Stimulated activated CD4-positive, alpha-beta T cell treated with anti-CD3 and anti-CD28 coated beads, Interleukin-2, amount 100 ng/mL, for 48 hours (primary cell): ENCODE results near the gene ZMYND15.

Source experiments
- DNase-seq, 2 donors: peaks; one replicate each; pipeline ENCODE4 v3.0.0-alpha.2; 2020

Gene ZMYND15

DNA sequence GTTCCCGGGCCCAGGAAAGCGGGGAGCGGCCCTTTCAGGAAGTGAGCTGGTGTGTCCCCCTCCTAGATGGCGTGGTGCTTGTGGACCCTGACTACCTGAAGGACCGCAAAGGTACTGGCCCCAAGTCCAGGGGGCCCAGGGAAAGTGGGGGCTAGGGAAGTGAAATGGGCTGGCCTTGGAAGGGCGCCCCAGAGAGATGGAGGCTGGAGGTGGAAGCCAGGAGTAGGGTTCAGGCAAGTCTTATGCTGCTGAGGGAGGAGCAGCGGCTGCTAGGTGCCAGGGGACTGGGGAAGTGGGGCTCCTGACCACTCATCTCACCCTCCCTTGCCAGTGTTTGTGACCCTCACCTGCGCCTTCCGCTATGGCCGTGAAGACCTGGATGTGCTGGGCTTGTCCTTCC, 23.6 kb upstream of the ZMYND15 start:
- no peak for DNase-seq

DNA sequence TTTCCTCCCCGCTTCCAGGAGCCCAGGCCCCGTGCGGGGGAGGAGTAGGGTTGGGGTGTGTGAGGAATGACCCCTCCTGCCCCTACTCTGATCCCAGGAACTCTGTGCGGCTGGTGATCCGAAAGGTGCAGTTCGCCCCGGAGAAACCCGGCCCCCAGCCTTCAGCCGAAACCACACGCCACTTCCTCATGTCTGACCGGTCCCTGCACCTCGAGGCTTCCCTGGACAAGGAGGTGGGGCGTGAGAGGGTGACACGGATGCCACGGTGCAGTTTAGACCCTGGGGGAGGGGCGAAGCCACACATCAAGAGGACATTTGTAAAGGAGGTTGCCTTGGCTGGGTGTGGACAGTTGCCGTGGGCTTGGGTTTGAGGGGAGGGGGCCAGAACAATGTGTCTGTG, 21.8 kb upstream of the ZMYND15 start:
- no peak for DNase-seq

DNA sequence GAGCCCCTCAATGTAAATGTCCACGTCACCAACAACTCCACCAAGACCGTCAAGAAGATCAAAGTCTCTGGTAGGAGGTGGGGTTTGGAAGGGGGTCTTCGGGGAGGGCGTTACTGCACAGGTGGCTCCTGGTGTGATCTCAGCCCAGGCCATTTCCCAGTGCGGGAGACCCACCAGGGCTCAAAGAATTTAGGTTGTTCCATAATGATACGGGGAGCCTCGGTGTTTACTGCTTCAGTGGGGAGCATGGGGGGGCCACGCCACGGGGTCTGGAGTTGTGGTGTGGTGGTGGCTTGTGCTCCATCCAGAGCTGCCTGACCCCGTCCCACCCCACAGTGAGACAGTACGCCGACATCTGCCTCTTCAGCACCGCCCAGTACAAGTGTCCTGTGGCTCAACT, 21.4 kb upstream of the ZMYND15 start:
- no peak for DNase-seq

DNA sequence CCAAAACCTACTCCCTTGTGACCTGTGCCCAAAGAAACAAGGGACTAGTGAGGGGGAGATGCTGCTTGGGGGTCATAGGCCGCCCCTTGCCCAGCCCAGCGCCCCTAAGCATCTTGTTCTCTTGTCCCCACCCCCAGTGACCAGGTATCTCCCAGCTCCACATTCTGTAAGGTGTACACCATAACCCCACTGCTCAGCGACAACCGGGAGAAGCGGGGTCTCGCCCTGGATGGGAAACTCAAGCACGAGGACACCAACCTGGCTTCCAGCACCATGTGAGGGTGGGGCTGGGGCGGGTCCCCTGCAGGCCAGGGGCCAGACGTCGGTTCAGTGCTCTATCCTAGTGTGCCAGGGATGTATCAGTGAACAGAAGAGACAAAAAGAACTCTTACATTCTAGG, 20.5 kb upstream of the ZMYND15 start:
- DNase-seq: no peak

DNA sequence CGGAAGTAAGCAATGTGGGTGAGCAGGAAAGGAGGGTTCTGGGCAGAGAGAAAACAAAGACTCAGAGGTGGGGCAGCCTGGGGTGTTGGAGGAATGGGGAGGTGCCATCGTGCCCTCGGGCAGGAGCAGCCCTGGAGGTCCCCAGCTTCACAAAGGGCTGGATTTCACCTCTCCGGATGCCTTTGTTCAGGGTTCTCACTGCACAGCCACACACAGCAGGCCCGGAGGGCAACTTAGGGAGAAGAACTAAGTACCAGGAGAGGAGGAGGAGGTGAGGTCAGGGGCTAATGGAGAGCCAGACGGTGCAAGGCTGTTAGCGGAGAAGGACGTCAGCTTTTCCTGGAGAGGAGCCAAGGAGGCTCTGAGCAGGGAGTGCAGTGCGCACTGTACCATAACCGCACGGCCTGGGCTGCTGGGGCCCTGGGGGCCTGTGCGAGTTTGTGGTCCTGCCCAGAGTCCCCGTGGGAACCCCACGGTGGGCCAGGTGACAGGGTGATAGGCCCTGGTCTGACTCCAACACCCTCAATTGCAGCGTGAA, 19.9 kb upstream of the ZMYND15 start:
- no peak for DNase-seq

DNA sequence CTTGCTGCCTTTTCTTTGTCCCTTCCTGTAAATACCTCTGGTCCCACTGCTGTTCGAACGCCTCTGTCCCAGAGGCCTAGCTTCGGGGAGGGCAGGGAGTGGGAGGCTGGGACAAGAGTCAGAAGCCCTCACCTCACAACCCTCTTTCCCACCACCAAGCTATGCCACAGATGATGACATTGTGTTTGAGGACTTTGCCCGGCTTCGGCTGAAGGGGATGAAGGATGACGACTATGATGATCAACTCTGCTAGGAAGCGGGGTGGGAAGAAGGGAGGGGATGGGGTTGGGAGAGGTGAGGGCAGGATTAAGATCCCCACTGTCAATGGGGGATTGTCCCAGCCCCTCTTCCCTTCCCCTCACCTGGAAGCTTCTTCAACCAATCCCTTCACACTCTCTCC, 18.8 kb upstream of the ZMYND15 start:
- no peak for DNase-seq

DNA sequence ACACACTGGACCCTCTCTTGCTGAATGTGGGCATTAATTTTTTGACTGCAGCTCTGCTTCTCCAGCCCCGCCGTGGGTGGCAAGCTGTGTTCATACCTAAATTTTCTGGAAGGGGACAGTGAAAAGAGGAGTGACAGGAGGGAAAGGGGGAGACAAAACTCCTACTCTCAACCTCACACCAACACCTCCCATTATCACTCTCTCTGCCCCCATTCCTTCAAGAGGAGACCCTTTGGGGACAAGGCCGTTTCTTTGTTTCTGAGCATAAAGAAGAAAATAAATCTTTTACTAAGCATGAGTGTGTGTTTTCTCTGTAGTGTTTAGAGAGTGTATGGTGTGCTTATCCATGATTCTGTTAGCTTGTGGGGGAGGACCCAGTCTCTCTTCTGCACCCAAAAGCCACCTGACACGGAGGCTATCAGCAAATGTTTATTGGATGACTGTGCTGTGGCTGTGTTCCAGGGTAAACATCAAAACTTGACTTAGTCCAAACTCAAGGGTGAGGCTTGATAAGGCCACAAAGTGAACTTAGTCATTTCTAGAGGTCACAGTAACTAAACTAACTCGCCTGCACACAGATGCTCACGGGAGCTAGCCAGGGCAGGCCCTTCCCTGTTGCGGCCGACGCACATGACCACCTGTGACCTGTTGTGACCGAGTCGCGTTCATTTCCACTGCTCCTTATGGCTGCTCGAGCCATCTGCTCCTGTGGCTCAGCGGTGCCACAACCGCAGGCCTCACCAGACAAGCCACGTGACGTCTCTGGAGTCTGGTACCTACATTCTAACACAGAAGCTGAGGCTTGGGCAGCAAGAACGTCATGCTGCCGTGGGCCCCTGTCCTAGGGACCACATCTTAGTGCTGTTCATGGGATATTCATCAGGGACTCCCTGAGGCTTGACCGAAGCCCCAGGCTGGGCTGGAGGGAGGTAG, 18.2 kb upstream of the ZMYND15 start:
- no peak for DNase-seq

DNA sequence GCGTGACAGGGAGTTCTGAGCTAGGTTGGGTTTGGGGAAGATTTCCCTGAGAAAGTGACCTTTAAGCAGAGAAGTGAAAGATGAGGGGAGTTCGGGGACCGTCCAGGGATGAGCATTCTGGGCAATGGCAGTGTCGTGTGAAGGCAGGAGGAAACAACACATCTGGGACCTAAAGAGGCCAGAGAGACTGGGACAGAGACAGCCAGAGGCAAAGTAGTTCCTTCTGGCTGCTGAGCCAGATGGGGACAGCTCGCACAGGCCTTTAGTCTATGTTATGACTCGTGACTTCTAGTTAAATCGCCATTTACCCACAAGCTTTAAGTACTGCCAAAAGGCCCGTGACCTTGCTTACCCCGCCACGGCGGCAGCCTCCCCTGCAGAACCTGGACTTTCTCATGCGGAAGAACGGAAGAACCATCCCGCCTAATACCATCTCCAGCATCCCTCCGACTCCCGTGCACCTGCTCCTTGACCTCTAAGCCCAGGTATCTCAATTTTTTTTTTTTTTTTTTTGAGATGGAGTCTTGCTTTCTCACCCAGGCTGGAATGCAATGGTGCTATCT, 16.9 kb upstream of the ZMYND15 start:
- no peak for DNase-seq

DNA sequence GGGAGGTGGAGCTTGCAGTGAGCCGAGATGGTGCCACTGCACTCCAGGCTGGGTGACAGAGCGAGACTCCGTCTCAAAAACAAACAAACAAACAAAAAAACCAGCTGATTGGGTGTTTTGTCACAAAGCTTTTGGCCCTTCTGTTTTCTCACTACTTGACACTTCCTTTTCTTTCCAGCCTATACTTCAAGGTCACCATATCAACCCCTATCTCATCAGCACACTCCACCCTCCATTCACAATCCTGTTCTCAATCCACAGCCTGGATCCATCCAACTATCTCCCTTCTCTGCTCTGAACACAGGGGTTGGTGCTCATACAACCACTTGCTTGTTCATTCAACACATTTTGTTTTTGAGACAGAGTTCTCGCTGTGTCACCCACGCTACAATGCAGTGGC, 15.0 kb upstream of the ZMYND15 start:
- no peak for DNase-seq

DNA sequence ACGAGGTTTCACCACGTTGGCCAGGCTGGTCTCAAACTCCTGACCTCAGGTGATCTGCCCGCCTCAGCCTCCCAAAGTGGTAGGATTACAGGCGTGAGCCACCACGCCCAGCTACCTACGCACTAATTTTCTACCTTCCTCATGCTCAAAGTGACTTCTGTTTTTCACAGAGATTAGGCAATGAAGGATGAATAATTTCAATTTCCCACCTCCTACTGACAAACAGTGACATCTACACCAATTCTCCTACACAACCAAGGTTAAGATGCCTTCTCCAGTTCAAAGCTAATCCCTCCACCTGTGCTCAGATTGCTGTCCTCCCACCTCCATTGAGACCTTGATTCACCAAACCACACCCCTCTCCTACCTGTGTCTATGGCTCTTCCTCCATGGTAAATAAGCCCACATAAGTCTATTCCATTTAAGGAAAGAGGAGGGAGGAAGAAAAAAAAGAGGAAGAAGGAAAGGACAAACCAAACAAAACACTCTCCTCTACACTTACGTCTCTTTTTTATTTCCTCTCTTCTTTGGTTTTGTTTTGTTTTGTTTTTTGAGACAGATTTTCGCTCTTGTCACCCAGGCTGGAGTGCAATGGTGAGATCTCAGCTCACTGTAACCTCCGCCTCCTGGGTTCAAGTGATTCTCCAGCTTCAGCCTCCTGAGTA, 13.9 kb upstream of the ZMYND15 start:
- no peak for DNase-seq

DNA sequence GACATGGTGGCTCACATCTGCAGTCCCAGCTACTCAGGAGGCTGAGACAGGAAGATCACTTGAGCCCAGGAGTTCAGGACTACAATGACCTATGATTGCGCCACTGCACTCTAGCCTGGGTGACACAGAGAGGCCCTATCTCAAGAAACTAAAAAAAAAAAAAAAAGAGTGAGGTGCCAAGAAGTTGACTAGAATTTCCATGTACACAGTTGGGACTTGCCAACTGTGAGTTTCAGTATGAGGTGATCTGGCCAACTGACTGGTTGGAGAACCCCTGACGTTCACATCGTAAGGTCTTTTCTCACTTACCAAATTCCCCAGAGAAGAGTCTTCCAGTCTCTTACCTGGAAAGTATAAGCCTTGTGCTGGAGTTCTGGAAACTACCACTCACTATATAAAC, 11.5 kb upstream of the ZMYND15 start:
- no peak for DNase-seq

DNA sequence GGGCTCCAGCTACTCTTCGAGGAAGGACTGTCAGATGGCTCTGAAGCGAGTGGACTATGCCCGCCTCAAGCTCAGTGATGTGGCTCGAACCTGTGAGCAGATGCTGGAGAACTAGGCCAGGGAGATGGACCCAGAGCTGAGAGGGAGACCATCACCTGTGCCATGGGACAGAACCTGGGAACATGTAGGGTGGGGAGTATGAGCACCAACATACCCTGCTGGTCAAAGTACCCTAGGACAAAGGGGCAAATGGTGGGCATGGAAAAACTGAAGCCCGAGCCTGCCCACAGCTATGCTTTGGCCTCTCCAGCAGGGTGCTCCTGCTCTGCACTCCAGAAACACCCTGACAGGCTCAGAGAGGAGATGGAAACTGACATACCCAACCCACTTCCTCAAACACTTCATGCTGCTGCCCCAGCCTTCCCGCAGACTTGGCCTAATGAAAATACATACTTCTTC, 6.5 kb upstream of the ZMYND15 start:
- no peak for DNase-seq

DNA sequence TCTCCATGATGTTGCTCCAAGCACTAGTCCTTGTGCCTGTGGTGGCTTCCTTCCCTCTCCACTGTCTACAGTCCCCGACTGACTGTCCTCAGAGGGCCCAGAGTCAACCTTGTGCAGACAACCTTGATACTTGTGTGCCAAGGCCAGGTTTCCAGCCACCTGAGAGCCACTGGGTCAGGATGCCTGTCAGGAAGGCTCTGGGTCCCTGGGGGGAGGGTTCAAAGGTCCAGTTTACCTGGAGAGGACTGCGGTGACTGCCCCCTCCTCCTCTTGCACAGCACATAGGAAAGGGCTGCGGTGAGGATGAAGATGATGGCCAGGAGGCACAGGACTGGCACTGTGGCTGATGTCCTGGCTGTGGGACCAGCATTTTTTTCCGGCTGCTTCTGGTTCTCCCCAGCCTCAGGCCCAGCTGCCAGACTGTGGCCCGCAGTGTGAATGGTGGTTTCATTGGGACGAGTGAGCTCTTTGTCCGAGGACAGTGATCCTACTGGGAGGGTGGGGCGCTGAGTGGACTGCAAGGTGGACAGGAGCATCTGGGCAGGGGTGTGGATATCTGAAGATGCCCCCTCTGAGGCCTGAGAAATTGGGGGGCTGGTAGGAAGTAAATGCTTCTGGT, 4.7 kb upstream of the ZMYND15 start:
- DNase-seq: no peak

DNA sequence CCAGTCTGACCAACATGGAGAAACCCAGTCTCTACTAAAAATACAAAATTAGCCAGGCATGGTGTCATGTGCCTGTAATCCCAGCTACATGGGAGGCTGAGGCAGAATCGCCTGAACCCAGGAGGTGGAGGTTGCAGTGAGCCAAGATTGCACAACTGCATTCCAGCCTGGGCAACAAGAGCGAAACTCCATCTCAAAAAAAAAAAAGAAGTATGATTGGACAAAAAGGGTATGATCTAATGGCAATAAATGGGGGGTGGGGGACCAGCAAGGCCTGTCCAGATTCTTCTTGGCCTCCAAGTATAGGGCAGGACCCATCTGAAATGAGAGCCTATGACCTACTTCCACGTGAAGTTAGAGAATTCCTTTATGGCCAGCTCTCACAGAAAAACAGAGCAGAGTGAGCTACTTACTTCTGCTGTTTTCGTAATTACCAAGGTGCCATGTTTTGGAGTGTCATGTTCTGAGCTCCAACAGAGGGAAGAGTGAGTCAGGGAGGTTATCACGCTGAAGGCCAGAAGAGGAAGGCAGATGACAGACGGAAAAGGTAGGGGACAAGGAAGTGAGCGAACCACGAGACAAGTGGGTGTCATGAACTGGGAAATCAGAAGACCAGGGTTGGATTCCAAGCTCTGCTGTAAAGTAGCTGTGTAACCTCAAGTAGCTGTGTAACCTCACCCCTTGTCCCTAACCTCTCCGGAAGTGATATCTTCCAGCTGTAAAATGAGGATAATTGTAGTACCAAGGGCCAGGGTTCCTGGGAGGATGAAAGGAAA, 3.6 kb upstream of the ZMYND15 start:
- no peak for DNase-seq

DNA sequence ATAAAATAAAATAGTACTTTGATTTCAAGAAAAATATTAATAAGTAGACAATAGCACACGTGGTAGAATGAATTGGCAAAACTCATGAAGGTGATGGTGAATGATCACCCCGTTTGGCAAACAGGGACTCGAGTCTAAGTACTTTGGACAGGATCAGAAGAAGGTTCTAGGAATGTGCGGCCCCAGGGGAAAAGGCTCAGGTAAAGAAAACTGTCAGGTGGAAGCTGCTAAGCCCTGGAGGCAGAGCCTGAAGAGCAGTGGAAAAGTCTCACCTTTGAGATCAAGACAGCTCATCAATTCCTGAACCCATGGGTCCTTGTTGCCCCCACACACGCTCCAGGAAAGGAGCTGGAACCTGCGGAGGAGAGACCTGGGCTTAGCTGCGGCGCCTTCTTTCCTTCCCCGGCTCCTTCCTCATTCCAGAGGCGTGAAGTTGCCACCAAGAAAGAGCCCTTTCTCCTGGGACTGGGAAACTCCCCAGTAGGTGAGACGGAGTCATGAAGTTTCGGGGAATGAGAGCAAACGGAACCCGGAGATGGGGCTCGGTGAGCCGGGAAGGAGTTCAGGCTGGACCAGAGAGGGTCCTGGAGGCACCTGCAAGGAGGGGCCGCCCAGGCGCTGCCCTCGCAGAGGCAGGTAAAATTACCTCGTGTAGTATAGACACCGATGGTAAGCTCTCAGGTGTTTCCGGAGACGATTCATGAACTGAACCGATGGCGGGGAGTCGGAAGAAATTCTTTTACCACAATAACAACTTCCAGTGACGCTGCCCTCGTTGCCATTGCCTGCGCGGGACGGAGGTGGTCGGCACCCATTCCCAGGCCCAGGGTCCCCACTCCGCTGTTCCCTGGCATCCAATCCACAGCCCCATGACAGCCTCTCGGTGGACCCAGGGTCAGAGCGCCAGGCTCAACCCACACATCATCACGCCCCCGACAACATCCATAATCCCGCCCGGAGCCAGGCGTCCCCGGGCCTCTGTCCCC, 1.2 kb upstream of the ZMYND15 start:
- DNase-seq: no peak

DNA sequence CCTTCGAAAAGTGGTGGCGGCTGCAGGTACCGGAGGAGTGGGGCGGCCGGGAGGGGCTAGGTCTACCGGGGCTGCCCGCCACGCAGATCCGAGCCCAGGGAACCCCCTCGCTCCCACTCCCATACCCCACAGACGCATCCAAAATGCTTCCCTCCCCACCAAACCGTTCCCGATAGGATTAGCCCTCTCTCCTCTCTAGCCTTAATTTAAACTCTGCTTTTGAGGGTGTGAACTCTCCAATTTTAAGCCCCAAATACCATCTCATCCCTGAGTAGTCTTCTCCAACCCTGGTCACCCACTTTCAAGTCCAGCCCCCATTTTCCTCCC, 355 bp downstream of the ZMYND15 start:
- DNase-seq: no peak

DNA sequence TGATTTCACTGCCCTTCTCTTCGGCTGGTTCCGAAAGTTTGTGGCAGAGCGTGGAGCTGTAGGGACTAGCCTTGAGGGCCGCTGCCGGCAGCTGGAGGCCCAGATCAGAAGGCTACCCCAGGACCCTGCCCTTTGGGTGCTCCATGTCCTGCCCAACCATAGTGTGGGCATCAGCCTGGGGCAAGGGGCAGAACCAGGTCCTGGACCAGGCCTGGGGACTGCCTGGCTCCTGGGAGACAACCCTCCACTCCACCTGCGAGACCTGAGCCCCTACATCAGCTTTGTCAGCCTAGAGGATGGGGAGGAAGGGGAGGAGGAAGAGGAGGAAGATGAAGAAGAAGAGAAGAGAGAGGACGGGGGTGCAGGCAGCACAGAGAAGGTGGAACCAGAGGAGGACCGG, 951 bp downstream of the ZMYND15 start:
- no peak for DNase-seq

DNA sequence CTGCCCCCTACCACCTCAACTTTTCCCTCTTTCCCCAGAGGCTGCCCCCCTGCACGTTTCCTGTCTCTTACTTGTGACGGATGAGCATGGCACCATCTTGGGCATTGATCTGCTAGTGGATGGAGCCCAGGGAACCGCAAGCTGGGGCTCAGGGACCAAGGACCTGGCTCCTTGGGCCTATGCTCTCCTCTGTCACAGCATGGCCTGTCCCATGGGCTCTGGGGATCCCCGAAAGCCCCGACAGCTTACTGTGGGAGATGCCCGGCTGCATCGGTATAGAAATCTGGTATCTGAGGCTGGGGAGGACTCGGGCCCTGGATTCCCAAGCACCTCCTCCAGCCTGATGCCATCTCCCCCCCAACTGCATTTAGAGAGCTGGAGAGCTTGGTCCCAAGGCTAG, 1.9 kb downstream of the ZMYND15 start:
- no peak for DNase-seq

DNA sequence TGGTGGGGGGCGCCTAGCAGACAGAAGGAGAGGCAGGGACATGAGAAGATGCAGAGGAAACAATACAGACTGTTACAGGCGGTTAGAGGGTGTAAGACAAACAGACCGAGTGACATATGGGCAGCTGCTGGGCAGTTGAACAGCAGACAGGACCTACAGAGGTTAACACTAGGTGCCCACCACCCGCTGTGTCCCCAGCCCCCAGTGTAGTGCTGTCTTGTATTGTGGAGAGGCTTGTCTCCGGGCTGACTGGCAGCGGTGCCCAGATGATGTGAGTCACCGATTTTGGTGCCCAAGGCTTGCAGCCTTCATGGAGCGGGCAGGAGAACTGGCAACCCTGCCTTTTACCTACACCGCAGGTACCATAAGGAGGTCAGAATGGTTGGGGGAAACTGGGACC, 2.5 kb downstream of the ZMYND15 start:
- DNase-seq: no peak

DNA sequence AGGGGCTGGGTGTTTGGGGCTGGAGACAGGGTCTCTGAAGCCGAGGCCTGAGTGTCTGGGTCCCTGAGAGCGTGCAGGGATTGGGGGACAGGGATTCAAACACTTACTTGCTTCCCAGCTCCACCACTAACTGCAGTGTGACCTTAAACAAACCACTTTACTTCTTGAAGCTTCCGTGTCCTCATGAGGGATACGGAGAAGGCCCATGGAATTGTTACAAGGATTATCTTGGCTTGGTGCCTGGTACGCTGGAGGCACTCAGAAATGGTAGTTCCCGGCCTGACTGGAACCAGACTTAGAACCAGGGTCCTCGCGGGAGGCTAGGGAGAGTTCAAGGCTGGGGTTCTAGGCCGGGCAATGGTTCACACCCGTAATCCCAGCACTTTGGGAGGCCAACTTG, 3.0 kb downstream of the ZMYND15 start:
- no peak for DNase-seq

DNA sequence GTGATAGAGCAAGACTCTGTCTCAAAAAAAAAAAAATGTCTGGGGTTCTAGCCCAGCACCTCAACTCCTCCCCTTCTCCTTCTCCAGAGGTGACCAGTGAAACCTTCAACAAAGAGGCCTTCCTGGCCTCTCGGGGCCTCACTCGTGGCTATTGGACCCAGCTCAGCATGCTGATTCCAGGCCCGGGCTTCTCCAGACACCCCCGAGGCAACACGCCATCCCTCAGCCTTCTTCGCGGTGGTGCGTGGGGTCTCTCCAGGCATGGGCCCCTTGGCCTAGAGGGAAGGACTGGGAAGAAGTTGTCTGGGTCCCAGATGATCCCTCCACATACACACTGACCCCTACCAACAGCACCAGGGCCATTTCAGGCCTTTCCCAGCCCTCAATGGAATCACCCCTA, 3.6 kb downstream of the ZMYND15 start:
- DNase-seq: no peak
